SK-N-SH (cell line): Measurements from ENCODE around the gene MATK. TPM values are rescaled to one million over a fixed set of nuclear protein-coding genes. Genes with fewer than 3 reads are reported as not detected.

Experiments
- CTCF ChIA-PET: fragments of 300-600, 350-600 bp; formaldehyde crosslinking; extraction: SDS; loops from one replicate; lab custom pipeline; 2021; lab: Yijun Ruan, JAX
- POLR2A ChIA-PET: fragments of 350-600 bp; sonication (Branson Sonifier 250); formaldehyde crosslinking; extraction: SDS; loops from one replicate; lab custom pipeline; 2020; ENCODE audit warnings: antibody characterized with exemption, inconsistent platforms; lab: Yijun Ruan, JAX
- DNase-seq: peaks from one replicate; pipeline ENCODE4 v3.0.0; 2012
- H2AFZ ChIP-seq: fragments of 200-600 bp; sonication (generic); 2 replicates; pipeline ENCODE4 v1.8.1; 2016; ENCODE audit warnings: antibody characterized with exemption, mild to moderate bottlenecking, low read depth
- H3F3A ChIP-seq: fragments of 200-600 bp; sonication (generic); replicated peaks from 2 replicates; pipeline ENCODE3; 2016; ENCODE audit warnings: antibody characterized with exemption, mild to moderate bottlenecking; ENCODE audit not compliant: insufficient read depth
- H3K27ac ChIP-seq, 2 experiments: fragments of 200-500 bp in 1 of 2; fragments of 200-600 bp in 1 of 2; sonication (Bioruptor generic) in 1 of 2; sonication (generic), shearing (Covaris generic) in 1 of 2; 2 replicates each; pipeline versions ENCODE4 v1.5.1 to v1.6.1; 2014 to 2016; ENCODE audit warnings: low read depth in 2 of 2, inconsistent platforms in 1 of 2, low read length in 1 of 2, mild to moderate bottlenecking in 1 of 2, mixed read lengths in 1 of 2
- H3K27me3 ChIP-seq: fragments of 200-600 bp; sonication (generic), shearing (Covaris generic); 2 replicates; pipeline ENCODE4 v1.6.1; 2016; ENCODE audit warnings: mixed run types; ENCODE audit not compliant: insufficient read depth
- H3K36me3 ChIP-seq, 2 experiments: fragments of 200-500 bp in 1 of 2; fragments of 200-600 bp in 1 of 2; sonication (Bioruptor generic) in 1 of 2; sonication (generic) in 1 of 2; replicated peaks in 1 of 2; 2 replicates each; pipeline versions ENCODE3 to v1.5.1; 2014 to 2016; ENCODE audit warnings: low read length in 1 of 2, mild to moderate bottlenecking in 1 of 2; ENCODE audit not compliant: insufficient read depth in 2 of 2, control insufficient read depth in 1 of 2
- H3K4me1 ChIP-seq, 2 experiments: fragments of 200-500 bp in 1 of 2; fragments of 200-600 bp in 1 of 2; sonication (Bioruptor generic) in 1 of 2; sonication (generic), shearing (Covaris generic) in 1 of 2; 2 replicates each; pipeline versions ENCODE4 v1.5.1 to v1.6.1; 2014 to 2016; ENCODE audit warnings: low read depth in 1 of 2, low read length in 1 of 2, mixed run types in 1 of 2; ENCODE audit not compliant: insufficient read depth in 2 of 2, control insufficient read depth in 1 of 2
- H3K4me2 ChIP-seq: fragments of 200-600 bp; sonication (generic), shearing (Covaris generic); 2 replicates; pipeline ENCODE4 v1.6.1; 2017; ENCODE audit warnings: mixed run types
- H3K4me3 ChIP-seq, 2 experiments: fragments of 200-500 bp in 1 of 2; fragments of 200-600 bp in 1 of 2; sonication (Bioruptor generic) in 1 of 2; sonication (generic), shearing (Covaris generic) in 1 of 2; 2 replicates each; pipeline versions ENCODE4 v1.5.1 to v1.8.1; 2014 to 2016; ENCODE audit warnings: low read depth in 2 of 2, inconsistent platforms in 1 of 2, low read length in 1 of 2, mild to moderate bottlenecking in 1 of 2, mixed read lengths in 1 of 2, moderate library complexity in 1 of 2
- H3K79me2 ChIP-seq: fragments of 200-600 bp; sonication (generic); 2 replicates; pipeline ENCODE4 v1.8.1; 2017; ENCODE audit warnings: mild to moderate bottlenecking; ENCODE audit not compliant: insufficient read depth
- H3K9ac ChIP-seq: fragments of 200-600 bp; sonication (generic); 2 replicates; pipeline ENCODE4 v1.6.1; 2017; ENCODE audit warnings: mixed run types
- H3K9me2 ChIP-seq: fragments of 200-600 bp; sonication (generic); 2 replicates; pipeline ENCODE4 v1.6.1; 2017; ENCODE audit warnings: mixed run types
- H3K9me3 ChIP-seq: fragments of 200-600 bp; sonication (generic); 2 replicates; pipeline ENCODE4 v1.6.1; 2017; ENCODE audit warnings: mixed run types, mild to moderate bottlenecking, moderate library complexity
- H4K20me1 ChIP-seq: fragments of 200-600 bp; sonication (generic); 2 replicates; pipeline ENCODE4 v1.6.1; 2017; ENCODE audit warnings: mild to moderate bottlenecking, mixed run types; ENCODE audit not compliant: insufficient read depth
- CHD2 ChIP-seq: fragments of 150-350 bp; IDR thresholded peaks from 2 replicates; pipeline ENCODE4 v1.6.1; 2018; ENCODE audit warnings: low read length; ENCODE audit not compliant: partially characterized antibody
- FOSL2 ChIP-seq: IDR thresholded peaks from 2 replicates; pipeline ENCODE4 v1.4.0; 2012; ENCODE audit warnings: low read depth, mild to moderate bottlenecking, moderate library complexity, borderline replicate concordance
- GATA2 ChIP-seq: sonication (generic); formaldehyde crosslinking; IDR thresholded peaks from 2 replicates; pipeline ENCODE4 v1.5.0; 2020; ENCODE audit warnings: mild to moderate bottlenecking, missing genetic modification reagents
- IRF3 ChIP-seq: fragments of 150-350 bp; IDR thresholded peaks from 2 replicates; pipeline ENCODE4 v1.6.1; 2016; ENCODE audit warnings: mild to moderate bottlenecking, low read depth, low read length
- MEF2A ChIP-seq: IDR thresholded peaks from 2 replicates; pipeline ENCODE4 v1.4.0; 2012; ENCODE audit warnings: low read depth, borderline replicate concordance
- NFIC ChIP-seq: IDR thresholded peaks from 2 replicates; pipeline ENCODE4 v1.4.0; 2012; ENCODE audit warnings: borderline replicate concordance
- RCOR1 ChIP-seq: fragments of 150-350 bp; IDR thresholded peaks from 2 replicates; pipeline ENCODE4 v1.6.1; 2017; ENCODE audit warnings: antibody characterized with exemption, low read length
- SIN3A ChIP-seq: IDR thresholded peaks from 2 replicates; pipeline ENCODE4 v1.6.1; 2012; ENCODE audit warnings: low read depth, mild to moderate bottlenecking, low read length, moderate library complexity, borderline replicate concordance
- SMC3 ChIP-seq: IDR thresholded peaks from 2 replicates; pipeline ENCODE4 v1.6.1; 2012; ENCODE audit warnings: low read depth, low read length, improper control_type of control experiment
- TAF1 ChIP-seq: IDR thresholded peaks from 2 replicates; pipeline ENCODE4 v1.6.1; 2012; ENCODE audit warnings: low read depth, mild to moderate bottlenecking, low read length, moderate library complexity, borderline replicate concordance
- TEAD4 ChIP-seq: IDR thresholded peaks from 2 replicates; pipeline ENCODE4 v1.4.0; 2012; ENCODE audit warnings: mild to moderate bottlenecking, borderline replicate concordance; ENCODE audit not compliant: insufficient read depth
- YY1 ChIP-seq: IDR thresholded peaks from 2 replicates; pipeline ENCODE4 v1.4.0; 2012; ENCODE audit warnings: low read depth, mild to moderate bottlenecking
- ZBTB33 ChIP-seq: IDR thresholded peaks from 2 replicates; pipeline ENCODE4 v1.4.0; 2012; ENCODE audit warnings: low read depth, borderline replicate concordance
- WGBS: methylation state at CpG from one replicate; pipeline ENCODE4 v1.1.6; 2017; ENCODE audit warnings: low lambda C conversion rate; 5-methylcytosine and 5-hydroxymethylcytosine counted together
- polyA plus RNA-seq, 3 experiments: library from polyadenylated mRNA; depleted of rRNA; stranded (reverse); fragments of >200 nt; gene quantifications; 2 replicates each; pipeline ENCODE4 v1.2.3, GENCODE V29; 2012
- TF ChIP-seq, protein P1 (sequence below): fragments of 150-350 bp; IDR thresholded peaks from 2 replicates; pipeline ENCODE4 v1.6.1; 2017; ENCODE audit warnings: antibody characterized with exemption, low read length, low read depth, borderline replicate concordance
- TF ChIP-seq, protein P2 (sequence below): IDR thresholded peaks from 2 replicates; pipeline ENCODE4; 2012

MATK gene
- polyA plus RNA-seq, 1 of the 3 experiments (the other 2 are of a cell fraction), result not detected

- Histone ChIP-seq H3K4me1 (no peaks in the 10 kb centered on the region), H2AFZ (no peak overlapping the region), H3K9me3 (no peaks in the 10 kb centered on the region), H4K20me1 (no peaks in the 10 kb centered on the region), H3K36me3 (no peaks in the 10 kb centered on the region), H3K9ac (no peak overlapping the region), H3K9me2 (no peaks in the 10 kb centered on the region), H3K4me2 (no peak overlapping the region), H3K4me3 (no peak overlapping the region), H3F3A (no peaks in the 10 kb centered on the region), H3K79me2 (no peaks in the 10 kb centered on the region), H3K27ac (no peak overlapping the region), H3K27me3 (peaks cover 22% of the 10 kb centered on the region)
- no peak for DNase-seq
- WGBS, result no CpG with 5 or more reads among the region's 2 CpGs
- TF ChIP-seq FOSL2 (no peak), GATA2 (CRISPR knock-in tag) (no peak), MEF2A (no peak), TEAD4 (no peak), ZBTB33 (no peak), CHD2 (no peak), RCOR1 (no peak), NFIC (no peak), YY1 (no peak), IRF3 (no peak), SMC3 (no peak), SIN3A (no peak), TAF1 (no peak)
- TF ChIP-seq, protein P1, sequence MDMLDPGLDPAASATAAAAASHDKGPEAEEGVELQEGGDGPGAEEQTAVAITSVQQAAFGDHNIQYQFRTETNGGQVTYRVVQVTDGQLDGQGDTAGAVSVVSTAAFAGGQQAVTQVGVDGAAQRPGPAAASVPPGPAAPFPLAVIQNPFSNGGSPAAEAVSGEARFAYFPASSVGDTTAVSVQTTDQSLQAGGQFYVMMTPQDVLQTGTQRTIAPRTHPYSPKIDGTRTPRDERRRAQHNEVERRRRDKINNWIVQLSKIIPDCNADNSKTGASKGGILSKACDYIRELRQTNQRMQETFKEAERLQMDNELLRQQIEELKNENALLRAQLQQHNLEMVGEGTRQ, result no peak
- TF ChIP-seq, protein P2, sequence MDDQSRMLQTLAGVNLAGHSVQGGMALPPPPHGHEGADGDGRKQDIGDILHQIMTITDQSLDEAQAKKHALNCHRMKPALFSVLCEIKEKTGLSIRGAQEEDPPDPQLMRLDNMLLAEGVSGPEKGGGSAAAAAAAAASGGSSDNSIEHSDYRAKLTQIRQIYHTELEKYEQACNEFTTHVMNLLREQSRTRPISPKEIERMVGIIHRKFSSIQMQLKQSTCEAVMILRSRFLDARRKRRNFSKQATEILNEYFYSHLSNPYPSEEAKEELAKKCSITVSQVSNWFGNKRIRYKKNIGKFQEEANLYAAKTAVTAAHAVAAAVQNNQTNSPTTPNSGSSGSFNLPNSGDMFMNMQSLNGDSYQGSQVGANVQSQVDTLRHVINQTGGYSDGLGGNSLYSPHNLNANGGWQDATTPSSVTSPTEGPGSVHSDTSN, result no peak
- ChIA-PET CTCF (interaction anchor here (0.8 kb wide), 1 partner anchor 53 kb away, joined by 3 read pairs; no protein-coding TSS in a partner anchor), POLR2A (no interaction called here)
These were observed 10.8 kb downstream of the MATK start for GRCh38 chr19:3775374-3775711.
